HCT116 (cell line): ENCODE measurements around the gene CLN6. TPM values are rescaled to one million over a fixed set of nuclear protein-coding genes. Genes with fewer than 3 reads are reported as not detected.

Experiments used
- ATAC-seq: fragments of 200-7000 bp; cut with Tn5 transposase; 2 replicates; pipeline ENCODE4 v1.9.1; 2020; ENCODE audit warnings: mild to moderate bottlenecking, moderate library complexity
- BruUV-seq: library from RNA; stranded (reverse); fragments of 400-500 nt; replicated peaks from 2 replicates; lab custom pipeline; 2021; lab: Mats Ljungman, UMichigan
- CTCF ChIA-PET: fragments of 300-600 bp; sonication (Branson Sonifier 250); formaldehyde crosslinking; loops from one replicate; lab custom pipeline; 2021; ENCODE audit warnings: antibody characterized with exemption; lab: Charles Lee
- POLR2A ChIA-PET: fragments of 300-600, 350-600 bp; sonication (Branson Sonifier 250); formaldehyde crosslinking; loops from one replicate; lab custom pipeline; 2021; ENCODE audit warnings: antibody characterized with exemption; lab: Charles Lee
- RAD21 ChIA-PET, 2 experiments: fragments of 300-600 bp; sonication (Branson Sonifier 250); formaldehyde crosslinking; loops; one replicate each; lab custom pipeline; 2023; ENCODE audit warnings: low total read pairs in 2 of 2; ENCODE audit not compliant: uncharacterized antibody in 2 of 2, unreplicated experiment in 2 of 2, low non-redundant PET in 1 of 2; lab: Charles Lee
- DNase-seq: peaks from one replicate; pipeline ENCODE4 v3.0.0-alpha.2; 2010; ENCODE audit warnings: low read depth, low spot score
- H2AFZ ChIP-seq: fragments of 200-600 bp; shearing (Covaris generic), sonication (generic); 2 replicates; pipeline ENCODE4 v1.6.1; 2017; ENCODE audit warnings: low read depth, mixed run types, mixed read lengths, antibody characterized with exemption, low read length; ENCODE audit not compliant: poor library complexity, severe bottlenecking
- H3K27ac ChIP-seq: 2 replicates; pipeline ENCODE4 v1.5.1; 2012; ENCODE audit warnings: low read depth, low read length
- H3K27me3 ChIP-seq: fragments of 200-600 bp; sonication (generic); 2 replicates; pipeline ENCODE4 v1.6.1; 2016; ENCODE audit warnings: mixed run types, low read length, mixed read lengths; ENCODE audit not compliant: insufficient read depth
- H3K36me3 ChIP-seq, 2 experiments: fragments of 200-500 bp in 1 of 2; fragments of 200-600 bp in 1 of 2; sonication (Bioruptor generic) in 1 of 2; sonication (generic) in 1 of 2; 2 replicates each; pipeline versions ENCODE4 v1.5.1 to v1.6.1; 2014 to 2016; ENCODE audit warnings: low read length in 2 of 2, inconsistent platforms in 1 of 2, mixed read lengths in 1 of 2, mixed run types in 1 of 2; ENCODE audit not compliant: insufficient read depth in 2 of 2, control insufficient read depth in 1 of 2
- H3K4me1 ChIP-seq, 2 experiments: fragments of 200-600 bp in 1 of 2; sonication (generic) in 1 of 2; 2 replicates each; pipeline versions ENCODE4 v1.5.1 to v1.6.1; 2012 to 2017; ENCODE audit warnings: low read length in 2 of 2, inconsistent platforms in 1 of 2, mild to moderate bottlenecking in 1 of 2, mixed read lengths in 1 of 2, mixed run types in 1 of 2, moderate library complexity in 1 of 2; ENCODE audit not compliant: insufficient read depth in 2 of 2, control insufficient read depth in 1 of 2
- H3K4me2 ChIP-seq: fragments of 200-600 bp; sonication (generic); 2 replicates; pipeline ENCODE4 v1.6.1; 2017; ENCODE audit warnings: mixed run types, low read length, mixed read lengths
- H3K4me3 ChIP-seq, 2 experiments: fragments of 200-600 bp in 1 of 2; sonication (generic) in 1 of 2; replicated peaks in 1 of 2; 2 replicates each; pipeline ENCODE4 v1.5.1; 2011 to 2016; ENCODE audit warnings: low read length in 2 of 2, control low read depth in 1 of 2, low read depth in 1 of 2, mild to moderate bottlenecking in 1 of 2, mixed read lengths in 1 of 2, mixed run types in 1 of 2
- H3K79me2 ChIP-seq: fragments of 200-600 bp; sonication (generic); 2 replicates; pipeline ENCODE4 v1.6.1; 2017; ENCODE audit warnings: mild to moderate bottlenecking, mixed run types, low read length, moderate library complexity, mixed read lengths; ENCODE audit not compliant: insufficient read depth
- H3K9ac ChIP-seq: fragments of 200-600 bp; sonication (generic); 2 replicates; pipeline ENCODE4 v1.6.1; 2016; ENCODE audit warnings: low read length, mixed read lengths
- H3K9me2 ChIP-seq: fragments of 200-600 bp; sonication (generic), shearing (Covaris generic); 2 replicates; pipeline ENCODE4 v1.6.1; 2017; ENCODE audit warnings: mixed run types, mild to moderate bottlenecking, moderate library complexity; ENCODE audit not compliant: insufficient read depth
- H3K9me3 ChIP-seq, 2 experiments: fragments of 200-500 bp in 1 of 2; fragments of 200-600 bp in 1 of 2; sonication (Bioruptor generic) in 1 of 2; sonication (generic) in 1 of 2; 2 replicates each; pipeline ENCODE4 v1.6.1; 2014 to 2017; ENCODE audit warnings: low read length in 2 of 2, mixed read lengths in 2 of 2, inconsistent platforms in 1 of 2, low read depth in 1 of 2, mild to moderate bottlenecking in 1 of 2, mixed run types in 1 of 2, moderate library complexity in 1 of 2; ENCODE audit not compliant: control insufficient read depth in 1 of 2, insufficient read depth in 1 of 2
- H4K20me1 ChIP-seq: fragments of 200-600 bp; sonication (generic), shearing (Covaris generic); 2 replicates; pipeline ENCODE4 v1.6.1; 2017; ENCODE audit warnings: mixed run types, mild to moderate bottlenecking, moderate library complexity; ENCODE audit not compliant: insufficient read depth
- CEBPB ChIP-seq: IDR thresholded peaks from 2 replicates; pipeline ENCODE4 v1.6.1; 2012; ENCODE audit warnings: low read depth
- FOSL1 ChIP-seq: IDR thresholded peaks from 2 replicates; pipeline ENCODE4 v1.6.1; 2012; ENCODE audit warnings: low read depth
- JUND ChIP-seq: IDR thresholded peaks from 2 replicates; pipeline ENCODE4 v1.6.1; 2012
- POLR2AphosphoS5 ChIP-seq: IDR thresholded peaks from 2 replicates; pipeline ENCODE4 v1.6.1; 2011; ENCODE audit warnings: mild to moderate bottlenecking, low read depth, low read length, moderate library complexity
- SIN3A ChIP-seq: IDR thresholded peaks from 2 replicates; pipeline ENCODE4 v1.6.1; 2012; ENCODE audit warnings: low read depth
- TCF7L2 ChIP-seq: IDR thresholded peaks from 2 replicates; pipeline ENCODE4 v1.7.0; 2011; ENCODE audit warnings: borderline replicate concordance, inconsistent platforms; ENCODE audit not compliant: insufficient read depth, insufficient read length; ENCODE audit errors: extremely low read depth
- YY1 ChIP-seq: IDR thresholded peaks from 2 replicates; pipeline ENCODE4 v1.6.1; 2011; ENCODE audit warnings: low read length, low read depth, moderate library complexity, mild to moderate bottlenecking; ENCODE audit not compliant: insufficient replicate concordance; ENCODE audit errors: extremely low read depth
- intact Hi-C: fragments of 100-400 bp; cut with micrococcal nuclease; formaldehyde crosslinking; loops from 2 replicates; pipeline ENCODE4 v1.10.0; 2022
- total RNA-seq: library from RNA; stranded (reverse); gene quantifications from one replicate; pipeline ENCODE4 v1.2.1, GENCODE V29; 2021; ENCODE audit not compliant: unreplicated experiment

The CLN6 gene
- total RNA-seq, 1 experiment from 2014 or later, result 44.1 TPM

DNA sequence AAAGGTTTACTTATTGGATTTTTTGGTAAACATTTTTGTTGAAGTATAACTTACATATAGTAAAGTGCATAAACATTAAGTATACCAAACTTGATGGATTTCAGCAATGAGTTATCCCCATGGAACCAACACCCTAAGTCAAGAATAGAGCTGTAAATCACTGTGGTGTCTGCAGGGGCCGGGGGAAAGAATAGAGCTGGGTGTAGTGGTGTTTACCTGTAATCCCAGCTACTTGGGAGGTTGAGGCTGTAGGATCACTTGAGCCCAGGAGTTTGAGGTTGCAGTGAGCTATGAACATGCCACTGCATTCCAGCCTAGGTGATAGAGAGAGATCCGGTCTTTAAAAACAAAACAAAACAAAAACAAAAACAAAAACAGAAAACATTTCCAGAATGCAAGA is 34.8 kb upstream of the CLN6 start:
- POLR2A ChIA-PET, result interaction anchor here (2.9 kb wide), 1 partner anchor 13 kb away, joined by 9 read pairs; the partner anchor contains the start of gene FEM1B
- Histone ChIP-seq H3K4me3 (no peak overlapping the region), H2AFZ (no peak overlapping the region), H3K27ac (no peak overlapping the region), H3K9ac (no peak overlapping the region), H3K4me2 (no peak overlapping the region), H3K79me2 (no peaks in the 10 kb centered on the region), H3K9me2 (no peaks in the 10 kb centered on the region), H3K4me1 (no peaks in the 10 kb centered on the region), H3K27me3 (no peaks in the 10 kb centered on the region), H4K20me1 (no peaks in the 10 kb centered on the region), H3K9me3 (no peaks in the 10 kb centered on the region), H3K36me3 (no peaks in the 10 kb centered on the region)
- CTCF ChIA-PET, result interaction anchor here (3.1 kb wide), 1 partner anchor 11 kb away, joined by 8 read pairs; no protein-coding TSS in a partner anchor
- intact Hi-C loops, result no loop called here
- DNase-seq (no peak), ATAC-seq (no peak)
- RAD21 ChIA-PET, result no interaction called here
- TF ChIP-seq SIN3A (no peak), FOSL1 (no peak), POLR2AphosphoS5 (no peak), CEBPB (no peak), YY1 (no peak)
- BruUV-seq, result no TSS peak

DNA sequence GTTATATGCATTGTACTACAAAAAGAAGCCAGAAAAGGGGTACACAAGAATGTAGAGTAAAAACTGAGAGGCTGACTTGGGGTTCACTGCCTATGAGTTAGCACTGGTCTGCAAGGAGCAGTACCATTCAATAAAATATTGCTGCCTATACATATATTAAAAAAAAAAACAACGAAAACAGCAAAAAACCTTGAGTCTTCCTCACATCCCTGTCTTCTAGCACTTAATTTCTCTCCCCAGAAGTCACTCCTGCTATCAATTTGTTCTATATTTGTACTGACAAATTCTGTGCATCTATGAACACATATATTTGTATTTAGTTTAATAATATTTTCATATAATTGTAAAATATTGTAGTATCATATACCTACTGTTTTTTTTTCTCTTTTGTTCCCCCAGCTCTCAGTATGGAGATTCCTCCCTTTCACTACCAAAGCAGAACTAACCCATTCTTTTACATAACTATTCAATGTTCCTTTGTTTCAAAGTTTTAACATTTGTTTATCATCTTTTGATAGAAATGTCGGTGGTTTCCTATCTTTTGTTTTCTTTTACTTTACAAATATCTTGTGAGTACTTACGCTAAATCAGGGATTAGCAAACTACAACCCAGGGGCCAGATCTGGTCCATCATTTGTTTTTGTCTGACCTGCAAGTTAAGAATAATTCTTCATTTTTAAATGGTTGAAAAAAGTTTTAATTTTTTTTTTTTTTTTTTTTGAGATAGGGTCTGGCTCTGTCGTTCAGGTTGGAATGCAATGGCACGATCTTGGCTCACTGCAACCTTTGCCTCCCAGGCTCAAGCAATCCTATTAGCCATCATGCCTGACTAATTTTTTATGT is 33.2 kb upstream of the CLN6 start:
- H3K79me2 ChIP-seq, result no peaks in the 10 kb centered on the region
- H3K27me3 ChIP-seq, result no peaks in the 10 kb centered on the region
- CTCF ChIA-PET, result interaction anchor here (0.9 to 3.1 kb wide), 3 partner anchors 10 to 44 kb away, joined by 3 to 8 read pairs (median 4); no protein-coding TSS in a partner anchor
- H3K9me2 ChIP-seq, result no peaks in the 10 kb centered on the region
- H3K4me1 ChIP-seq, result no peaks in the 10 kb centered on the region
- H3K36me3 ChIP-seq, result no peaks in the 10 kb centered on the region
- no peak for DNase-seq
- H4K20me1 ChIP-seq, result no peaks in the 10 kb centered on the region
- H2AFZ ChIP-seq, result no peak overlapping the region
- ATAC-seq, result no peak
- POLR2A ChIA-PET, result interaction anchor here (0.6 kb wide), 1 partner anchor 1187 kb away, joined by 3 read pairs; no protein-coding TSS in a partner anchor
- BruUV-seq, result no TSS peak
- no peaks in the 10 kb centered on the region for H3K9me3 ChIP-seq
- intact Hi-C loops, result no loop called here
- no peak overlapping the region for H3K27ac ChIP-seq
- TF ChIP-seq TCF7L2, result no peak
- no peak for TF ChIP-seq JUND
- no peak overlapping the region for H3K4me2 ChIP-seq
- no peak overlapping the region for H3K4me3 ChIP-seq
- RAD21 ChIA-PET, result no interaction called here
- no peak overlapping the region for H3K9ac ChIP-seq
